ENCODE measurements around the gene XYLB.

Gene XYLB

DNA sequence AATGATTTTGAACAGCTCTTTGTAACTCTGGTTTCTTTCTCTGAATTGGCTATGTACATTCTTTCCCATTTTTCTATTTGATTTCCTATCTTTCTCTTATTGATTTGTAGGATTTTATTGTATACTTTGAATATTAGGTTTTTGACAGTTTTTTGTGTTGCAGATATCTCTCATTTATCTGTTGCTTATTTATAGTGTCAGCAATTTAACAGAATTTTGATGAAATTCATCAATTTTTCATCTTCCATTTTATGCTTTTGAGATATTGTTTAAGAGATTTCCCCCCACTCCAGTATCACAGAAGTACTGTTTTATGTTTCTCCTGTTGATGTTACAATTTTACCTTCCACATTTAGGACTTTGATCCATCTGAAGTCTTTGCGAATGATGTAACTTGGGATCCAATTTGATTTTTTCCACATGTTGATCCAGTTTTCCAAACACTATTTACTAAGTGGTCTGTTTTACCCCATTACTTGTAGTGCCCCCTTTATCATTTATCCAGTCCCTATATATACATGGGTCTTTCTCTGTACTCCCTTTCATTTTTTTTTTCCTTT is 46.1 kb downstream of the XYLB start:
- TF ChIP-seq, protein P1, sequence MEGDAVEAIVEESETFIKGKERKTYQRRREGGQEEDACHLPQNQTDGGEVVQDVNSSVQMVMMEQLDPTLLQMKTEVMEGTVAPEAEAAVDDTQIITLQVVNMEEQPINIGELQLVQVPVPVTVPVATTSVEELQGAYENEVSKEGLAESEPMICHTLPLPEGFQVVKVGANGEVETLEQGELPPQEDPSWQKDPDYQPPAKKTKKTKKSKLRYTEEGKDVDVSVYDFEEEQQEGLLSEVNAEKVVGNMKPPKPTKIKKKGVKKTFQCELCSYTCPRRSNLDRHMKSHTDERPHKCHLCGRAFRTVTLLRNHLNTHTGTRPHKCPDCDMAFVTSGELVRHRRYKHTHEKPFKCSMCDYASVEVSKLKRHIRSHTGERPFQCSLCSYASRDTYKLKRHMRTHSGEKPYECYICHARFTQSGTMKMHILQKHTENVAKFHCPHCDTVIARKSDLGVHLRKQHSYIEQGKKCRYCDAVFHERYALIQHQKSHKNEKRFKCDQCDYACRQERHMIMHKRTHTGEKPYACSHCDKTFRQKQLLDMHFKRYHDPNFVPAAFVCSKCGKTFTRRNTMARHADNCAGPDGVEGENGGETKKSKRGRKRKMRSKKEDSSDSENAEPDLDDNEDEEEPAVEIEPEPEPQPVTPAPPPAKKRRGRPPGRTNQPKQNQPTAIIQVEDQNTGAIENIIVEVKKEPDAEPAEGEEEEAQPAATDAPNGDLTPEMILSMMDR (IDR thresholded peaks at IDR 0.05; ENCODE audit: low read depth, low read length, poor library complexity, severe bottlenecking): no peak
- TF ChIP-seq EZH2phosphoT487 (IDR thresholded peaks at IDR 0.05; ENCODE audit: borderline replicate concordance, low read length): no peak
- H3K79me2 ChIP-seq (ENCODE audit: control insufficient read depth, low read length): no peaks in the 10 kb centered on the region
- no peaks in the 10 kb centered on the region for H3F3A ChIP-seq (ENCODE audit: control insufficient read depth, insufficient read depth)
- H3K4me1 ChIP-seq (ENCODE audit: control insufficient read depth, low read length): no peaks in the 10 kb centered on the region
- H3K36me3 ChIP-seq (ENCODE audit: control insufficient read depth, low read length): peaks cover 20% of the 10 kb centered on the region; the same call in 1 of the 2 replicates
- H3K4me2 ChIP-seq (ENCODE audit: low read length): no peak overlapping the region
- H3K27ac ChIP-seq (ENCODE audit: low read depth, low read length): no peak overlapping the region
- no peaks in the 10 kb centered on the region for H4K20me1 ChIP-seq (ENCODE audit: control insufficient read depth, insufficient read depth, low read depth, low read length)
- H3K9me2 ChIP-seq (replicated peaks; ENCODE audit: control insufficient read depth, low read length): no peaks in the 10 kb centered on the region
- no peaks in the 10 kb centered on the region for H3K9me3 ChIP-seq (ENCODE audit: control insufficient read depth, insufficient read depth, low read length)
- H3K27me3 ChIP-seq (ENCODE audit: control insufficient read depth, low read length): no peaks in the 10 kb centered on the region
- no peak overlapping the region for H3K4me3 ChIP-seq (ENCODE audit: low read length)

DNA sequence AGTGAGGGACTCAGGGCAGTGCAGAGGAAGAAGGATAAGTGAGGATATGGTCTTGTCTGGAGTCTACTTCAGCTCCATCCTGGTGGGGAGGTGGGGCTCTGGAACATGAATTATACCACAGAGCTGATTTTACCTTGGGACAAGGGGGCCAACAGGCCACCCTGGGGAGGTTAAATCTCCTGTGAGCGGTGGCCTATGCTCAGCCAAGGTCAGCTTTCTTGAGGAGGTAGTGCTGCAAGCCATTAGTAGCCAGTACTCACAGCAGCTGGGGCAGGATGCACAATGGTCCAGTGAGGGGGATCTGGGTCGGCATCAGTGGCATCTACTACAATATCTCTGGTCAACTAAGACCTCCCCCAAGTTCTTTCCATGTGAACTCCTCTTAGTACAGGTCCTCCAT is 49.7 kb downstream of the XYLB start:
- Histone ChIP-seq H3K36me3 (ENCODE audit: control insufficient read depth, low read length) (peaks cover 25% of the 10 kb centered on the region; the same call in 1 of the 2 replicates), H3K27ac (ENCODE audit: low read depth, low read length) (no peak overlapping the region), H3K4me2 (ENCODE audit: low read length) (no peak overlapping the region), H3K4me1 (ENCODE audit: control insufficient read depth, low read length) (no peaks in the 10 kb centered on the region), H3K4me3 (ENCODE audit: low read length) (no peak overlapping the region), H4K20me1 (ENCODE audit: control insufficient read depth, insufficient read depth, low read depth, low read length) (no peaks in the 10 kb centered on the region), H3K27me3 (ENCODE audit: control insufficient read depth, low read length) (no peaks in the 10 kb centered on the region), H3K9me2 (replicated peaks; ENCODE audit: control insufficient read depth, low read length) (no peaks in the 10 kb centered on the region), H3K79me2 (ENCODE audit: control insufficient read depth, low read length) (no peaks in the 10 kb centered on the region), H3F3A (ENCODE audit: control insufficient read depth, insufficient read depth) (no peaks in the 10 kb centered on the region), H3K9me3 (ENCODE audit: control insufficient read depth, insufficient read depth, low read length) (no peaks in the 10 kb centered on the region)
- no peak for TF ChIP-seq EZH2phosphoT487 (IDR thresholded peaks at IDR 0.05; ENCODE audit: borderline replicate concordance, low read length)
- TF ChIP-seq, protein P1 (IDR thresholded peaks at IDR 0.05; ENCODE audit: low read depth, low read length, poor library complexity, severe bottlenecking): no peak

DNA sequence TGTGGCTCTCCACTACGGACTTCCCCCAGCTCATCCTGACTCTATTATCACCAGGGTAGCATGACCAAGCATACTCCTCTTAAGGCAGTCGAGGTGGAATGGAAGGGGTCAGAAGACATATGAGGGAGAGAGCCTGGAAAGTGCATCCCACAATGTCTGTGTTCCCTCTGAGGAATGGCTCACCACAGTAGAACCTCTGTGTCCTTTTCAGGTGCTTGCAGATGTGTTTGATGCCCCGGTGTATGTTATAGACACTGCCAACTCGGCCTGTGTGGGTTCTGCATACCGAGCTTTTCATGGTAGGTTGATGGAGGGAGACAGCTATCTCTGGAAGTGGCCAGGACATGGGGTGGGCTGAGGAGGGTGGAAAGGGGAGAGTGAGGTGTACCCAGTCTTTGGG is 50.3 kb downstream of the XYLB start:
- no peaks in the 10 kb centered on the region for H3K4me1 ChIP-seq (ENCODE audit: control insufficient read depth, low read length)

More for the DNA sequence above, 50.3 kb downstream of the XYLB start:
- no peaks in the 10 kb centered on the region for H4K20me1 ChIP-seq (ENCODE audit: control insufficient read depth, insufficient read depth, low read depth, low read length)
- no peak overlapping the region for H3K27ac ChIP-seq (ENCODE audit: low read depth, low read length)
- no peaks in the 10 kb centered on the region for H3F3A ChIP-seq (ENCODE audit: control insufficient read depth, insufficient read depth)
- H3K9me2 ChIP-seq (replicated peaks; ENCODE audit: control insufficient read depth, low read length): no peaks in the 10 kb centered on the region
- H3K4me3 ChIP-seq (ENCODE audit: low read length): no peak overlapping the region
- no peak overlapping the region for H3K4me2 ChIP-seq (ENCODE audit: low read length)
- H3K79me2 ChIP-seq (ENCODE audit: control insufficient read depth, low read length): no peaks in the 10 kb centered on the region
- peaks cover 26% of the 10 kb centered on the region for H3K36me3 ChIP-seq (ENCODE audit: control insufficient read depth, low read length)
- no peaks in the 10 kb centered on the region for H3K27me3 ChIP-seq (ENCODE audit: control insufficient read depth, low read length)
- H3K9me3 ChIP-seq (ENCODE audit: control insufficient read depth, insufficient read depth, low read length): no peaks in the 10 kb centered on the region
- TF ChIP-seq, protein P1 (IDR thresholded peaks at IDR 0.05; ENCODE audit: low read depth, low read length, poor library complexity, severe bottlenecking): no peak
- TF ChIP-seq EZH2phosphoT487 (IDR thresholded peaks at IDR 0.05; ENCODE audit: borderline replicate concordance, low read length): no peak

Measured in DOHH2 (cell line).